Smooth muscle cell (in vitro differentiated cells): Measurements from ENCODE around the gene PARD6G. TPM values are rescaled to one million over a fixed set of nuclear protein-coding genes. Genes with fewer than 3 reads are reported as not detected.
A peak's percentile ranks its signal among the peaks of the same experiment; 100 is the strongest.

Experiments used
- DNase-seq: peaks from one replicate; lab custom pipeline; 2025; ENCODE audit not compliant: unreplicated experiment; lab: John Stamatoyannopoulos, UW
- H2AFZ ChIP-seq: fragments of 200-600 bp; sonication (generic); 2 replicates; pipeline ENCODE4 v1.6.0; 2016; ENCODE audit warnings: antibody characterized with exemption, low read depth, mild to moderate bottlenecking
- H3F3A ChIP-seq: fragments of 200-600 bp; sonication (generic); 2 replicates; pipeline ENCODE4 v1.6.0; 2017; ENCODE audit warnings: antibody characterized with exemption, low read depth
- H3K27ac ChIP-seq: fragments of 200-600 bp; sonication (generic); 2 replicates; pipeline ENCODE4 v1.5.1; 2016; ENCODE audit warnings: low read depth, mild to moderate bottlenecking
- H3K27me3 ChIP-seq: fragments of 200-600 bp; sonication (generic); 2 replicates; pipeline ENCODE4 v1.6.1; 2016; ENCODE audit warnings: low read depth, mild to moderate bottlenecking
- H3K36me3 ChIP-seq: fragments of 200-600 bp; sonication (generic); 2 replicates; pipeline ENCODE4 v1.5.1; 2016; ENCODE audit warnings: low read depth
- H3K4me1 ChIP-seq: fragments of 200-600 bp; sonication (generic); 2 replicates; pipeline ENCODE4 v1.5.1; 2016; ENCODE audit warnings: low read depth
- H3K4me2 ChIP-seq: fragments of 200-600 bp; sonication (generic); 2 replicates; pipeline ENCODE4 v1.6.0; 2016; ENCODE audit warnings: mild to moderate bottlenecking
- H3K4me3 ChIP-seq: fragments of 200-600 bp; sonication (generic); 2 replicates; pipeline ENCODE4 v1.5.1; 2016; ENCODE audit warnings: mild to moderate bottlenecking
- H3K79me2 ChIP-seq: fragments of 200-600 bp; sonication (generic); 2 replicates; pipeline ENCODE4 v1.6.0; 2016; ENCODE audit warnings: low read depth, mild to moderate bottlenecking
- H3K9ac ChIP-seq: fragments of 200-600 bp; sonication (generic); 2 replicates; pipeline ENCODE4 v1.6.0; 2016; ENCODE audit warnings: low read depth
- H3K9me3 ChIP-seq: fragments of 200-600 bp; sonication (generic); replicated peaks from 2 replicates; pipeline ENCODE4 v1.5.1; 2016; ENCODE audit warnings: low read depth
- H4K20me1 ChIP-seq: fragments of 200-600 bp; sonication (generic); 2 replicates; pipeline ENCODE4 v1.6.0; 2016; ENCODE audit warnings: low read depth
- CTCF ChIP-seq: fragments of 200-600 bp; sonication (generic); IDR thresholded peaks from 2 replicates; pipeline ENCODE4 v1.5.1; 2017; ENCODE audit warnings: borderline replicate concordance, mild to moderate bottlenecking, antibody characterized with exemption; ENCODE audit not compliant: insufficient read depth, poor library complexity, severe bottlenecking
- WGBS: methylation state at CpG from one replicate; pipeline ENCODE4 v1.1.7; 2016; ENCODE audit warnings: low lambda C conversion rate; 5-methylcytosine and 5-hydroxymethylcytosine counted together
- polyA plus RNA-seq: library from polyadenylated mRNA; unstranded; fragments of >200 nt; fragmentation: Nextera tagmentation; extraction: Ambion mirVana; gene quantifications from 2 replicates; pipeline ENCODE4 v1.2.1, GENCODE V29; 2016
- total RNA-seq: library from RNA; depleted of rRNA; stranded (reverse); fragments of >200 nt; gene quantifications from 2 replicates; pipeline ENCODE4 v1.2.3, GENCODE V29; 2014

PARD6G gene
- total and polyA plus RNA-seq, 2 experiments from 2014 or later = 19.8 to 19.9 TPM

GRCh38 chr18:80145196-80145804, 102.0 kb downstream of the PARD6G start:
- Histone ChIP-seq H3K27me3 (no peaks in the 10 kb centered on the region), H3F3A (no peaks in the 10 kb centered on the region), H3K36me3 (no peaks in the 10 kb centered on the region), H4K20me1 (no peaks in the 10 kb centered on the region), H3K4me3 (no peak overlapping the region), H3K9me3 (no peaks in the 10 kb centered on the region), H3K4me2 (no peak overlapping the region), H3K79me2 (no peaks in the 10 kb centered on the region), H3K27ac (no peak overlapping the region), H2AFZ (no peak overlapping the region), H3K4me1 (no peaks in the 10 kb centered on the region), H3K9ac (no peak overlapping the region)
- TF ChIP-seq CTCF = no peak
- 86% methylated on average over 5 of the region's 5 CpGs for WGBS
- DNase-seq = no peak

- Histone ChIP-seq H3K4me1 (no peaks in the 10 kb centered on the region), H4K20me1 (peaks cover under 1% of the 10 kb centered on the region), H3K27me3 (no peaks in the 10 kb centered on the region), H3K9ac (no peak overlapping the region), H3K9me3 (no peaks in the 10 kb centered on the region), H2AFZ (no peak overlapping the region), H3K36me3 (no peaks in the 10 kb centered on the region), H3K79me2 (no peaks in the 10 kb centered on the region), H3K4me3 (no peak overlapping the region), H3K4me2 (peak overlapping the region; percentile 36), H3K27ac (peak overlapping the region; percentile 60), H3F3A (no peaks in the 10 kb centered on the region)
- no peak for TF ChIP-seq CTCF
- DNase-seq = no peak
- 24% methylated on average over 2 of the region's 2 CpGs for WGBS
Measured at GRCh38 chr18:80143881-80144280, 103.4 kb downstream of the PARD6G start.

GRCh38 chr18:80140455-80140985, 106.8 kb downstream of the PARD6G start:
- Histone ChIP-seq H3K27ac (no peak overlapping the region), H3K9ac (no peak overlapping the region), H3K4me3 (no peak overlapping the region), H3F3A (no peaks in the 10 kb centered on the region), H3K36me3 (peaks cover 8% of the 10 kb centered on the region), H3K27me3 (no peaks in the 10 kb centered on the region), H3K9me3 (no peaks in the 10 kb centered on the region), H3K4me1 (no peaks in the 10 kb centered on the region), H3K79me2 (no peaks in the 10 kb centered on the region), H3K4me2 (no peak overlapping the region), H4K20me1 (peaks cover 3% of the 10 kb centered on the region), H2AFZ (no peak overlapping the region)
- 87% methylated on average over 5 of the region's 5 CpGs for WGBS
- TF ChIP-seq CTCF = no peak
- no peak for DNase-seq

- H3K4me1 ChIP-seq = no peaks in the 10 kb centered on the region
- WGBS = 97% methylated on average over 12 of the region's 12 CpGs
- no peak overlapping the region for H3K27ac ChIP-seq
- H3K9me3 ChIP-seq = no peaks in the 10 kb centered on the region
- no peak overlapping the region for H3K4me2 ChIP-seq
- no peak for TF ChIP-seq CTCF
- no peak overlapping the region for H2AFZ ChIP-seq
- H3F3A ChIP-seq = no peaks in the 10 kb centered on the region
- no peaks in the 10 kb centered on the region for H3K27me3 ChIP-seq
- H3K79me2 ChIP-seq = peaks cover 11% of the 10 kb centered on the region
- H3K36me3 ChIP-seq = peaks cover 10% of the 10 kb centered on the region
- H3K9ac ChIP-seq = no peak overlapping the region
- H3K4me3 ChIP-seq = no peak overlapping the region
- DNase-seq = no peak
- H4K20me1 ChIP-seq = peaks cover 5% of the 10 kb centered on the region
Measured at GRCh38 chr18:80137976-80138375, 109.3 kb downstream of the PARD6G start.
